Daoy (cell line): ENCODE results near the gene MZB1. TPM values are rescaled to one million over a fixed set of nuclear protein-coding genes. Genes with fewer than 3 reads are reported as not detected.
"Not testable (repeated sequence)": the region's sequence is repeated elsewhere in the genome, so short reads cannot be mapped to it uniquely, and the experiment has no call there.

ENCODE experiments used
- DNase-seq: peaks from one replicate; pipeline ENCODE4 v3.0.0-alpha.2; 2015; ENCODE audit warnings: low read depth
- total RNA-seq: library from RNA; depleted of rRNA; stranded (reverse); fragments of >200 nt; shearing (Covaris generic); gene quantifications from 2 replicates; pipeline ENCODE4 v1.2.3, GENCODE V29; 2014

The MZB1 gene
- total RNA-seq, 1 experiment from 2014 or later = not detected

DNA sequence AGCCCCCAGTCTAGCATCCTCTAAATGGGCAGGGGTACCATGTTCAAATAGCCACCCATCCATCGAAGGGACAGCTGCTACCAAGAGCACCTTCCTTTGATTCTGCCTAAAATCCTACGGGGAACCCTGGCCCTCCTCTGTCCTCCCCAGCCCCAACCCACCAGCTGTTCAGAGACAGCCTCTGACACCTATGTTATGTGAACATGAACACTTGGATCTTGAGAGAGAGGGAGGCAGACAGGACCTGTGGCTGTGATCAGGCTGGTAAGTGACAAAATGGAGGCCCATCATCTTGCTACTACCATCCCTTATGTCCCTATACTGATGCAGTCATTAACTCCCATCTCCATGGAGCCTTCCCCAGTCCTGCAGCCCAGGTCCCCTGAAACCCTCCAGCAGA, 14.8 kb downstream of the MZB1 start:
- DNase-seq = no peak

DNA sequence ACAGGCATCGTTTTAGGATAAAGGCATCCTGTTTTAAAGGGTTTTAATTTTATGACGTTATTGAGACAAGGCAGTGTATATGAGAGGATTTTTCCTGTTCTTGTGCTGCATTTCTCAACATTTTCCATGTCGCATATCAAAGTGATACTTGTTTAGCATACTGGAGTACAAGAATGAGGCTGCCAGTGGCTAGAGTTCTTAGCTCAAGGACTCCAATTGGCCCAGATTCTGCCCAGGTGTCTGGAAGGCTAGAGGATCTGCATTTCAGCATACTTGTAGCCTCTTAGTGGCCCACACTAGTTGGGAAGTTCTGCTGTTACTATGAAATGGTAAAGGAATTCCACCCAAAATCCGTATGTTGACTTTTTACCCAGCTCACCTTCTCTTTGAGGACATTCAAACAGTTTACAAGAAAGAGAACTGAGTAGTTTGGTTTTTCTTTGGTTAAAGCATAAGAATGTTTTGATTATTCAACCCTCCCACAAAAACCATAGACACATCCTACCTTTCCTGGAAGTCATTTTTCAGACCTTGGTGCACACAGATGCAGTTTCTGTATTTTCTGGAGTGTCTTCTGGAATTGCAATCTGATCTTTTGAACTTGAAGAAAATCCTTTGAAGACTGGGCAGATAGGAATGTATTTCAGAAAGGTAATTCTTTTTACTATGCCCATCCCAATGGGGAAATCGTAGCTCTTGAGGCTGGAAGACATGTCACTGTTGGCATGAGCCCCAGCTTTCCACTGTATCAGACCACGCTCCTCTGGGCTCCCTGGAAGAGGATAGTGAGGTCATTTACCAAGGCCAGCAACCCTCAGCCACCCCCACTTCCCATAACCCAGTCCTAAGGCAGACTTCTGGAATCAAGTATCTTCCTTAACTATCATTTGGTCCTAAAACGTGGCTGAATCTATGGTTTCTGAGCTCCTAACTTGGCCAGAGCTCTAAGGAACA, 18.0 kb downstream of the MZB1 start:
- DNase-seq = no peak

DNA sequence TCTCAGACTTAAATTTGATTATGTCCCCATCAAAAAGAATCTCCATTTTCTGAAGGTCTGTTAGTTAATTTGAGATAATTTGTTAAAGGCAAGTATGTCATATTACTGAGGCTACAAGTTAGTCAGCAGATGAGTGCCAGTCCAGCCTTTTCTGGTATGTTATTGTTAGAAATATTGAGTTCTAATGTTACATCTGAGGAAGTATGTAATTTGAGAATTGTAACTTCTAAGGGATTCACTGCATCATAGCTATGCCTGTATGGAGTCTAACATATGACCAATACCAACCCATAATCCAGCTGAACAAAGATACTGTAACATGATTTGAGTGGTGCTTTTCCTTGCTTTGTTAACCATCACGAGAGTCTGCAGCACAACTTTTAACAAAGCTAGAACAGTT, 20.5 kb downstream of the MZB1 start:
- DNase-seq = no peak

DNA sequence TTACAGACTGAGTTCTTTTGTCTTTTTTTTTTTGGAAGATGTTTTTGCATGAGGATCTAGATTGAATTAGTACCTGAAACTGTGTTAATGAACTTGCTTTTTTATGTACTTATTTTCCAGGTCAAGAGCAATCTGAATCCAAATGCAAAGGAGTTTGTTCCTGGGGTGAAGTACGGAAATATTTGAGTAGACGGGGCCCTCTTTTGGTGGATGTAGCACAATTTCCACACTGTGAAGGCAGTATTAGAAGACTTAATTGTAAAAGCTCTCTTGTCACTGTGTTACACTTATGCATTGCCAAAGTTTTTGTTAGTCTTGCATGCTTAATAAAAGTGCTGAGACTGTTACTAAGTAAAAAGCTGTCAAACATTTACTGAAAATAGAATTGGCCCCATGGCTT, 21.1 kb downstream of the MZB1 start:
- DNase-seq = no peak

DNA sequence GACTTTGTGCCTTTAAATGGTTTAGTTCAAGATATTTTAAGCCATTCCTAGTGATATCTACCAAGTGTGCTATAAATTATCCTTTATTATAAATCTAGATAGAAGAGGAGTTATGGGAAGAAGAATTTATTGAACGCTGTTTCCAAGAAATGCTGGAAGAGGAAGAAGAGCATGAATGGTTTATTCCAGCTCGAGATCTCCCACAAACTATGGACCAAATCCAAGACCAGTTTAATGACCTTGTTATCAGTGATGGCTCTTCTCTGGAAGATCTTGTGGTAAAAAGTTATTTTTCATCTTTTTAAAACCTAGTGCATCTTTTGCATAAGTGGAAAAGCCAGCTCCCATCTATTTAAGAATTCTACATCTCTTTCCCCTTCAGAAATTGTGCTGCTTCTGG, 25.2 kb downstream of the MZB1 start:
- DNase-seq = no peak

DNA sequence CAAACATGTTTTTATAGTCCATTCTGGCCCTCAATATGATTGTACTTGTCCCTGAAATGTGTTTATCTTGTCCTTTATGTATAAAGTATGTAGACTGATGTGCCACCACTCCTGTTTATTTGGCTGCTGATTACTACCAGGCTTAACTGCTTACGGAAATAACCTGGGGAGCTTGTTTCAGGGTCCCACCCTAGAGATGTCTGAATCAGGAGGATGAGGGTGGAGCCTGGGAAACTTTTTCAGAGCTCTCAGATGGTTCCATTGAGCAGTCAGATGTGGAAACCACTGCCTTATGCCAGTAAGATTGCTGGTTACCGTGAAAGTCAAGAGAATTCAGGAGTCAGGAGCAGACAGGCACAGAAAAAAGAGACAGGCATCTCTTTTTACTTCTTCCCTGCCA, 25.8 kb downstream of the MZB1 start:
- no peak for DNase-seq

DNA sequence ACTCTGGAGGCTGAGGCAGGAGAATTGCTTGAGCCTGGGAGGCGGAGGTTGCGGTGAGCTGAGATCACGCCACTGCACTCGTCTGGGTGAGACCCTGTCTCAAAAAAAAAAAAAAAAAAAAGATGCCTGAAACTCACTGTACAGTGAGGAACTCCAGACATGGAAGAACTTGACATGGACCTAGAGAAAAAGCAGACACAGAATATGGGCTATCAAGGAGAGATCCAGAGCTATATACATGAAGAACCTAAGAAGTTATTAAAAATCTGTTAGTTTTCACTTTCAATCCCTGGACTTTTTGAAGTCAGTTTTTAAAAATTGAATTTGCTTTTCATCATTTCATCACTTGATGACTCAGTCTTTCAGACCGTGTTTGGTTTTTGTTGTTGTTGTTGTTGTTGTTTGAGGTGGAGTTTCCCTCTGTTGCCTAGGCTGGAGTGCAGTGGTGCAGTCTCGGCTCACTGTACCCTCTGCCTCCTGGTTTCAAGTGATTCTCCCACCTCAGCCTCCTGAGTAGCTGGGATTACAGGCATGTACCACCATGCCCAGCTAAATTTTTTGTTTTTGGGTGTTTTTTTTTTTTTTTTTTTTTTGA, 27.8 kb downstream of the MZB1 start:
- no peak for DNase-seq

DNA sequence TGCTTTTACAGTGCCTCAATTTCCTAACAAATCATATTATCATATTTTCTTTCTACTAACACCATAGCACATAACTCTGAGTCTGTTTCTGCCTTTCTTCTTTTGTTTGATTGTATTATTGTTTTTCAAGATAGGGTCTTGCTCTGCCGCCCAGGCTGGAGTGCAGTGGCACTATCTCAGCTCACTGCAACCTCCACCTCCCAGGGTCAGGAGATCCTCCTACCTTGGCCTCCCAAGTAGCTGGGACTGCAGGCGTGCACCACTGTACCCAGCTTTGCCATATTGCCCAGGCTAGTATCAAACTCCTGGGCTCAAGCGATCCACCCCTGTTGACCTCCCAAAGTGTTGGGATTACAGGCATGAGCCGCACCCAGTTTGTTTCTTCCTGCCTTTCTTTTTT, 29.3 kb downstream of the MZB1 start:
- no peak for DNase-seq

DNA sequence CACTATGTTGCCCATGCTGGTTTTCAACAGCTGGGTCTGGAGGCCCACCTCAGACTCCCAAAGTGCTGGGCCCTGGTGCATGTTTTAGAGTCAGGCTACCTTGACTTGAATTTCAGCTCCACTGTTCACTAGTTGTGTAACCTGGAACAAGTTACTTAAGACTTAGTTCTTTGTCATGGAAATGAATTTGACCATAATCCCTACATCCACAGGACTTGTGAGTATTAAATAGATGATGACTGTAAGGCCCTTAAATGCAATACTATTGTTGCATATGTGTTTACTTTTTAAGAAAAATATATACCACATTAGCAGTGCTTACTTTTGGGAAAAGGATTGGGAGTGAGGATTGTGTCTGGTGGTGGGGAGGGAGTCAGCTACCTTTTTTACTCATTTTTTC, 31.6 kb downstream of the MZB1 start:
- DNase-seq = no peak

DNA sequence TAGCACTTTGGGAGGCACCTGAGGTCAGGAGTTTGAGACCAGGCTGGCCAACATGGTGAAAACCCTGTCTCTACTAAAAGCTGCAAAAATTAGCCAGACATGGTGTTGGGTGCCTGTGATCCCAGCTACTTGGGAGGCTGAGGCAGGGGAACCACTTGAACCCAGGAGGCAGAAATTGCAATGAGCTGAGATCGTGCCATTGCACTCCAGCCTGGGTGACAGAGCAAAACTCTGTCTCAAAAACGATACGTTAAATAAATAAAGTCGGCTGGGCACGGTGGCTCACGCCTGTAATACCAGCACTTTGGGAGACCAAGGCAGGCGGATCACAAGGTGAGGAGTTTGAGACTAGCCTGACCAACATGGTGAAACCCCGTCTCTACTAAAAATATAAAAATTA, 33.8 kb downstream of the MZB1 start:
- not testable (repeated sequence) for DNase-seq

DNA sequence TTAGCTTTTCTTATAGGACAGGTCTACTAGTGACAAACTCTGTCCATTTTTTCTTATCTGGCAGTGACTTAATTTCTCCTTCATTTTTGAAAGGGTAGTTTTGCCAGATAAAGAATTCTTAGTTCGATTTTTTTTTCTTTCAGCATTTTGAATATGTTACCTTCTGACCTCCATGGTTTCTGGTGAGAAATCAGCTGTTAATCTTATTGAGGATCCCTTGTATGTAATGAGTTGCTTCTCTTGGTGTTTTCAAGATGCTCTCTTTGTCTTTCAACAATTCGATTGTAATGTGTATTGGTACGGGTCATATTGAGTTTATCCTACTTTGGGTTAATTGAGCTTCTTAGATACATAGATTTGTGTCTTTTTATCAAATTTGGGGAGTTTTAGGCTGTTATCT, 35.5 kb downstream of the MZB1 start:
- no peak for DNase-seq

DNA sequence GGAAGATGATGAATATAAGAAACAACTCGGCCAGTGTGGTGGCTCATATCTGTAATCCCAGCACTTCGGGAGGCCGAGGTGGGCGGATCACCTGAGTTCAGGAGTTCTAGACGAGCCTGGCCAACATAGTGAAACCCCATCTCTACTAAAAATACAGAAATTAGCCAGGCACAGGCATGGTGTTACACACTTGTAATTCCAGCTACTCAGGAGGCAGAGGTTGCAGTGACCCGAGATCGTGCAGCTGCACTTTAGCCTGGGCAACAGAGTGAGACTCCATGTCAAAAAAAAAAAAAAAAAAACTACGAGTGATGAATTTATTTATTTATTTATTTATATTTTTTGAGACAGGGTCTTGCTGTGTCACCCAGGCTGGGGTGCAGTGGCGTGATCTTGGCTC, 41.9 kb downstream of the MZB1 start:
- not testable (repeated sequence) for DNase-seq

DNA sequence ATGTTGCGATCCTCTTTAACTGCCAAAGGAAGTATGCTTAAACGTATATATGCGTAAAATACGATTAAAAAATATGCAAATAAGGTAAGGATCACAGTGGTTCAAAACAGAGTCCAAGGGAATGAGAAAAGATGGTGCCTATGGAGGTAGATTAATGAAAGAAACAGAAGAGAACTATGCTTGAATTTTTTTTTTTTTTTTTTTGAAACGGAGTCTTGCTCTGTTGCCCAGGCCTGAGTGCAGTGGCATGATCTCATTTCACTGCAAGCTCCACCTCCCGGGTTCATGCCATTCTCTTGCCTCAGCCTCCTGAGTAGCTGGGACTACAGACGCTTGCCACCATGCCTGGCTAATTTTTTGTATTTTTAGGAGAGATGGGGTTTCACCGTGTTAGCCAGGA, 44.3 kb downstream of the MZB1 start:
- not testable (repeated sequence) for DNase-seq

DNA sequence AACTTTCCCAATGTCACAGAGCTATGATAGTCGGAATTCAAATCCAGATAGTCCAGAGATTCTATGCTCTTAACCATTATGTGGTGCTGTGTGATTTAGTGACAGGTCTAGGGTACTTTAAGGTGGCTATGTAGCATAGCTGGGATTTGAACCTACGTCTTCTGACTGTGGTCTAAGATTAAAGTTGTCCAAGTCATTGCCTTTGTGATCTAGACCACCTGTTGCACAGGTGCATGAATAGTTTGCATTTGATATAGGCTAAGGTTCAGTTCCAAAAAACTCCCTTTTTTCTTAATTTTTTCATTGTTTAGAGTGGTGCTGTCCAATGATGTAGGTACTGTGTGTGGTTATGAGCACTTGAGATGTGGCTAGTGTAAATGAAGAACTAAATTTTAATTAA, 45.5 kb downstream of the MZB1 start:
- no peak for DNase-seq

DNA sequence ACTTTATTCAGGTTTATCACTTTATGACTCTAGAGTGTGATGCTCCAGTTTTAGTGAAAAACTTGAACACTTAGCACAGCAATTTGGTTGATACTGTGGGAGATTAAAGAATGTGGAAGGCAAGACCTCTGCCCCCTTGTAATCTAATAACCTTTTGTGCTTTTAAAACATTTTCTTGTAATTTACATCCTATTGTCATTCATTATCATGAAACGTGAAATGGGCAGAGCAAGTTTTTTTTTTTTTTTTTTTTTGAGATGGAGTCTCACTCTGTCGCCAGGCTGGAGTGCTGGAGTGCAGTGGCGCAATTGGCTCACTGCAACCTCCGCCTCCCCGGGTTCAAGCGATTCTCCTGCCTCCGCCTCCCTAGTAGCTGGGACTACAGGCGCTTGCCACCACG, 46.2 kb downstream of the MZB1 start:
- no peak for DNase-seq

DNA sequence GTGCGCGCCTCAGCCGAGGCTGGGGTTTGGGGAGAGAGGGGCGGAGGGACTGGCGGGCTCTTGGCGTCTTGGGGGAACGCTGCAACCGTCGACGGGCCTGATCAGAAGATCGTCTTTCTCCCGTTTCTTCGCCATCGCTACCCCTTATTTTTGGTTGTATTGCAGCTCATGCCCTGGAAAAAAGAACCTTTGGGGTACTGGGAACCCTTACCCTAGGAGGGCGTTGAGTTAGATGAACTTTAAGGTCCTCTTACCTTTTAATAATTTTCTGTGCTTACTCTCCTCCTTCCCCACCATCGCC, 47.3 kb downstream of the MZB1 start:
- no peak for DNase-seq

DNA sequence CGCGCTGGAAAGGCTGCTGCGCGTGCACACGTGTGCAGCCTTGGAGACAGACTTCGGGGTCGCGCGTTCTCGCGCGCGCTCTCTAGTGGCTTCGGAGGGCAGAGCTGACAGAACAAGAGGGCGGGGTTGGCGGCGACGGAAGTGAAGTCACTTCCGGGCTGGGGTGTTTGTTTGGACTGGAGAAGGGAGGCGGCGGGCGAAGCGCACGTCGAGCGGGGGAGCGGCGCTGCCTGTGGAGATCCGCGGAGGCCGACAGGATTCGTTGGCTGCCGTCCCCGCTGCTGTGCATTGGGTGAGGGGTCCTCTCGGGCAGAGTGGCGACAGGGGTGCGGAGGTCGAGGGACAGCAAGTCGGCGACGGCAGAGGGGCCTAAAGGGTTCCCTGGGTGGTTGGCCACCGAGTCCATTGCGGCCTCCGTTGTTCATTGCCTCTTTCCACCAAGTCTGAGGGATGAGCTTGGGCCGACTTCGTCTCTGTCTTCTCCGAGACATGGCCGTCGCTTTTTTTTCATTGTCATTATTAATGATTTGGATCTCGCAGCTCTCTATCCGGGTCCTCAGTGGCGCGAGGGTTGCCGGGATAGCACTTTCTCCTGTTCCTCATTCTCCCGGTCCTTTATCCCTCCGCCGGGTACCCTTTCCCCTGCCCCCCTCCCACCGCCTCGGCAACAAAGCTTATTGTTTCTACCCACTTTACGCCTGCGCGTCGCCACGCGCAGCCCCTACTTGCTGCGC, 47.9 kb downstream of the MZB1 start, which contains the start of gene PAIP2:
Gene PAIP2, plus strand, starts transcription at position 166 of the 734 bp plus-strand sequence. CDS start 21,931 bp downstream, outside the sequence.
- DNase-seq = peak; percentile 99

DNA sequence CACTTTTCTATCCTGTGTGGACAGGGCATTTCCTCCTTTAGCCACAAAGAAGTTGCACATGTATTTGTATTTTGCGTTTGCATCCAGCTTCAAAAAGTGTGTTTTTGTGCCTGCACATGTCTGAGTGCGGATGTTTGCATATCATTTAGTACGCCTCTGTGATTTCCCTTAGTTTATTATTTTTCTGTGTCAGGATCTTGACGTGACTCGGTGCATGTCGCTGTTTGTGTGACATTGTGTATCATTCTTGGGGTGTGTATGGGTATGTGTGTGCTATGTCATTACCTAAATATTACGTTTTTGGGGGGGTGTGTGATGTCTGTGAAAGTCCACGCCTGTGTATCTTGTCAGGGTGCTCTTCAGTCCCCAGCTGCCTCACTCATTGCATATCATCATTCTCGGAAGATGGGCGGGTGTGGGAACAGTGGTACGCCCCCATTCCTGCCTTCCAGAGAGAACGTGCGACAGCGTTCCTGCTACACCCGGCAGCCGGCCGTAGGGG, 48.5 kb downstream of the MZB1 start:
- no peak for DNase-seq

DNA sequence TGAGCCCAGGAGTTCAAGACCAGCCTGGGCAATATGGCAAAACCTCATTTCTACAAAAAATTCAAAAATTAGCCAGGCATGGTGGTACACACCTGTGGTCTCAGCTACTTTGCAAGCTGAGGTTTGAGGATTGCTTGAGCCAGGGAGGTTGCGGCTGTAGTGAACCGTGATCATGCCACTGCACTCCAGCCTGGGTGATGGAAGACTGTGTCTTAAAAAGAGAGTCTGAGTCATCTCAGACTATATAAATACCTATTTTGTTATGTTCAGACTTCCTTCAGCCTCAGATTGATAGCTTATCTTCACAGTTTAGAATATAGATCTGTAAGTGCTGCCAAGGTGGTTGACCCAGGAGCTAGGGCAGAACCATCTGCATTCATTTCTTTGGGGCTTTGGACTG, 49.7 kb downstream of the MZB1 start:
- no peak for DNase-seq
